ENCODE measurements around the gene BCL2. TPM values are rescaled to one million over a fixed set of nuclear protein-coding genes. Genes with fewer than 3 reads are reported as not detected.

BCL2 gene
- total RNA-seq, 4 donors from 2014 or later, result 25.2 to 39.0 (median 36.1) TPM

DNA sequence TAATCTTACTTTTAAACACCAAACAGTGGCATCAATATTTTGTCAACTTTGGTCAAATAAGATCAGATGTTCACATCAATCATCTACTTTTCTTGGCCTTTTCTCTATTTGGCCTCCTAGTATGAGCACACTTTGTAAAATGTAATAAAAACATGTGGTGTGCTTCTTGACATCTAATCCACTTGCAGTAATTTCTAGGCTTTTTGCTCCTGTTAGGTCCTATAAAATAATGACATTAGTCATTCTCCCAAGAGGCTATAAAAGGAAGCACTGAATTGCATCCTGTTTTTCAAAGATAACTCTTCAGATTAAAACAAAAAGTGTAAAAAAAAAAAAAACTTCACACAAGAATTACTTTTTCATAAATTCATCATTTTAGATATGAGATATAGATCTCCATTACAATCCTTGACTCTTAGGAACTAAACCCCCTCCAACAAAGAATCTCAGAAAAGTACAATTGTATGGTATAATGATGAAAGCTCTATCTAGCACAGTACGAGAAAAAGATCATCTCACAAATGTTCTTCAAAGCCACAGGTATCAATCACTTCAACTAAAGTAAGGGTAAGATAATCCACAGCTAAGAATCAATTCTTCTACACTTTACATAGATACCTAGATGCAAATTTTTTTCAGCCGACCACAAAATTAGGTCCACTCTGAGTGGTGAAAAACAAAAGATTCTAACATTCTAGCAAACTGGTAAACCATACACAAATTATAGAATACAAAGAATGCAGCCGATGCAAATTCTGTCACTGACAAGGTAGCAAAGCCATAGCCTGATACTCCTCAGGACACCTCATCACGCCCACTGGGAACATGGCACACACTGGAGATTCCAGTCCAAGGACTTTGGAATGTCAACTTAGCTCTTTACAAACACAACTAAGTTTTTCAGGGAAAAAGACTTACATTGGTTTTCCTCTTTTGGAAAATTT lies 2.7 kb downstream of the BCL2 start:
- H3K27ac ChIP-seq (replicated peaks in 1 of 4), result peak overlapping the region; percentile 88 to 93 (median 92)
- no peak for DNase-seq (ENCODE audit: extremely low spot score)
- intact Hi-C loops (cut with DNase I), result loop anchor here (5.0 kb wide), 2 partner anchors 80 to 160 kb away; no protein-coding TSS in a partner anchor
- TF ChIP-seq EP300 (IDR thresholded peaks at IDR 0.05) (no peak), POLR2AphosphoS5 (IDR thresholded peaks at IDR 0.05) (no peak), POLR2A (IDR thresholded peaks at IDR 0.05; ENCODE audit: low read depth) (no peak)
- TF ChIP-seq, protein P1, sequence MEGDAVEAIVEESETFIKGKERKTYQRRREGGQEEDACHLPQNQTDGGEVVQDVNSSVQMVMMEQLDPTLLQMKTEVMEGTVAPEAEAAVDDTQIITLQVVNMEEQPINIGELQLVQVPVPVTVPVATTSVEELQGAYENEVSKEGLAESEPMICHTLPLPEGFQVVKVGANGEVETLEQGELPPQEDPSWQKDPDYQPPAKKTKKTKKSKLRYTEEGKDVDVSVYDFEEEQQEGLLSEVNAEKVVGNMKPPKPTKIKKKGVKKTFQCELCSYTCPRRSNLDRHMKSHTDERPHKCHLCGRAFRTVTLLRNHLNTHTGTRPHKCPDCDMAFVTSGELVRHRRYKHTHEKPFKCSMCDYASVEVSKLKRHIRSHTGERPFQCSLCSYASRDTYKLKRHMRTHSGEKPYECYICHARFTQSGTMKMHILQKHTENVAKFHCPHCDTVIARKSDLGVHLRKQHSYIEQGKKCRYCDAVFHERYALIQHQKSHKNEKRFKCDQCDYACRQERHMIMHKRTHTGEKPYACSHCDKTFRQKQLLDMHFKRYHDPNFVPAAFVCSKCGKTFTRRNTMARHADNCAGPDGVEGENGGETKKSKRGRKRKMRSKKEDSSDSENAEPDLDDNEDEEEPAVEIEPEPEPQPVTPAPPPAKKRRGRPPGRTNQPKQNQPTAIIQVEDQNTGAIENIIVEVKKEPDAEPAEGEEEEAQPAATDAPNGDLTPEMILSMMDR (IDR thresholded peaks at IDR 0.05), result no peak
- H3K4me3 ChIP-seq, result peak overlapping the region; percentile 69 to 92 (median 78)
- H3K36me3 ChIP-seq, result no peaks in the 10 kb centered on the region
- H3K27me3 ChIP-seq, result peaks cover 0 to 4% (median 0%) of the 10 kb centered on the region in 4 donors
- 77% methylated on average over 4 of the region's 4 CpGs for WGBS
- H3K9me3 ChIP-seq, result no peaks in the 10 kb centered on the region
- peaks cover 9 to 77% (median 72%) of the 10 kb centered on the region in 4 donors for H3K4me1 ChIP-seq

DNA sequence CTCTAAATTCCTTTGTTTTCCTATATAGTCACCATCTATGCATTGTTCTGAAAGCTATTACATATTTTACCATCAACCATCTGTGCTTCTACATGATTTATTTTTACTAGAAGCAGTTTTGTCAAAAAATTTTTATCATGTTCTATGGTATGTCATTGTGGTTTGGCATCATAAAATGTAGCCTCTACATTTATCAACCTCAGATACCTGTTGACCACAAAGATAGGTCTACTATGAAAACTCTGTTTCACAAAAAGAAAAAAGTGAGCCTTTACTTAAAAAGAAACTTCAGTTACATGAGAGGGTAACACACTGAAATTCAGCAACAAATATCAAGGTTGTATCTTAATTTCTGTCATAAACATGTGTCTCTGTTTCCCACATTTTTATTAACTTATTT lies 3.7 kb downstream of the BCL2 start:
- Histone ChIP-seq H3K36me3 (no peaks in the 10 kb centered on the region), H3K4me1 (peaks cover 8 to 75% (median 73%) of the 10 kb centered on the region in 4 donors), H3K27ac (replicated peaks in 1 of 4) (peak overlapping the region; percentile 38 to 93 (median 90)), H3K4me3 (peak overlapping the region; percentile 69 to 92 (median 78)), H3K9me3 (no peaks in the 10 kb centered on the region), H3K27me3 (peaks cover 0 to 4% (median 0%) of the 10 kb centered on the region in 4 donors)
- intact Hi-C loops (cut with DNase I), result loop anchor here (5.0 kb wide), 2 partner anchors 79 to 159 kb away; no protein-coding TSS in a partner anchor
- DNase-seq (ENCODE audit: extremely low spot score), result no peak
- no peak for TF ChIP-seq EP300 (IDR thresholded peaks at IDR 0.05)
- no peak for TF ChIP-seq POLR2AphosphoS5 (IDR thresholded peaks at IDR 0.05)
- TF ChIP-seq, protein P1 (IDR thresholded peaks at IDR 0.05), result no peak
- TF ChIP-seq POLR2A (IDR thresholded peaks at IDR 0.05; ENCODE audit: low read depth), result no peak

- peaks cover 5 to 74% (median 73%) of the 10 kb centered on the region in 4 donors for H3K4me1 ChIP-seq
- TF ChIP-seq, protein P1 (IDR thresholded peaks at IDR 0.05), result no peak
- TF ChIP-seq EP300 (IDR thresholded peaks at IDR 0.05) (no peak), POLR2A (IDR thresholded peaks at IDR 0.05; ENCODE audit: low read depth) (no peak), POLR2AphosphoS5 (IDR thresholded peaks at IDR 0.05) (no peak)
- peaks cover 0 to 4% (median 0%) of the 10 kb centered on the region in 4 donors for H3K27me3 ChIP-seq
- intact Hi-C loops (cut with DNase I), result loop anchor here (5.0 kb wide), 2 partner anchors 78 to 158 kb away; no protein-coding TSS in a partner anchor
- WGBS, result 40% methylated on average over 3 of the region's 3 CpGs
- no peaks in the 10 kb centered on the region for H3K36me3 ChIP-seq
- H3K27ac ChIP-seq (replicated peaks in 1 of 4), result peak overlapping the region; percentile 38 to 93 (median 90)
- H3K9me3 ChIP-seq, result no peaks in the 10 kb centered on the region
- peak overlapping the region; percentile 69 to 92 (median 78) for H3K4me3 ChIP-seq
- no peak for DNase-seq (ENCODE audit: extremely low spot score)
Measured at GRCh38 chr18:63315131-63315662, 4.4 kb downstream of the BCL2 start.

GRCh38 chr18:63314062-63314790 lies 5.3 kb downstream of the BCL2 start:
- WGBS, result 37% methylated on average over 4 of the region's 4 CpGs
- Histone ChIP-seq H3K36me3 (no peaks in the 10 kb centered on the region), H3K9me3 (no peaks in the 10 kb centered on the region), H3K27me3 (peaks cover 0 to 4% (median 0%) of the 10 kb centered on the region in 4 donors), H3K4me3 (peak overlapping the region in 3 of 4 donors; percentile 1 to 92 (median 81)), H3K4me1 (peaks cover 5 to 78% (median 73%) of the 10 kb centered on the region in 4 donors), H3K27ac (replicated peaks in 1 of 4) (peak overlapping the region in 3 of 4 donors; percentile 38 to 93 (median 92))
- no peak for DNase-seq (ENCODE audit: extremely low spot score)
- TF ChIP-seq POLR2A (IDR thresholded peaks at IDR 0.05; ENCODE audit: low read depth), result no peak
- TF ChIP-seq EP300 (IDR thresholded peaks at IDR 0.05), result no peak
- no peak for TF ChIP-seq POLR2AphosphoS5 (IDR thresholded peaks at IDR 0.05)
- TF ChIP-seq, protein P1 (IDR thresholded peaks at IDR 0.05), result no peak
- intact Hi-C loops (cut with DNase I), result no loop called here
